Measurements from ENCODE around the gene LBR.

Gene LBR

DNA sequence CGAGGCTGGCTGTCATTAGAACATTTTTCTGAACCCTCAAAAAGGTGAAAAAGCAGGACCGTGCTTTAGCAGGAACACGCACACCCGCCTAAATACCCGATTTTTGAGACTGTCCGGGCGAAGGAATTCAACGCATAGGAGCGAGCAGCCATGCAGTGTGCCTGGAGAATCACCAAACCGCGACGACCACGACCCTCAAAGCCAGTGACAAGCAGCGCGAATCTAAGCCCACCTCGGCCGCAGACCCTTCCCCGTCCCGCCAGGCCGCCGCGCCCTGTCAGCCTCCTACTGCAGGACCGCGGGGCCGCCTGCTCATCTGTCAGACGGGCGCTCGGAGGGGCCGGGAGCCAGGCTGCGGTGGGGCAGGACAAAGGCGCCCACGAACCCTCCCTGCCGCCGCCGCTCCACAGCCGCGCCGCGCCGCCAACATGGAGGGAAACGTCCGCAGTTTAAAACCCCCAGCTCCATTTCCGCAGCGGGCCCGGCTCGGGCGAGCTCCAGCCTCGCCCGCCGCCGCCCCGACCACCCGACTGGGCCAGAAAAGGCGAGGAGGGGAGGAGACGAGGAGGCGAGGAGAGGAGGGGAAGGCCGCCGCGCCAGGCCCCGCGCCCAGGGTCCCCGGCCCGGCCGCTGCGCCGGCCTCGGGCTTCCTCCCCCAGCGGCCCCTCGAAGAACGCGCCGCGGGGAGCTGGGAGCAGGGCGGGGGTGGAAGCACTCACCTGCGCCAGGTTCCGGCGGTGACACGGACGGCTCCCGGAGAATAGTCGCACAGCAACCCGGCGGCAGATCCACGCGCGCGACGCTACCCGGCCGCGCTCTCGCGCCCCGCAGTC, at the start of gene LBR:
Gene LBR (minus strand): TSS at position 804 of the 833 bp plus-strand sequence. CDS start 3,963 bp downstream, outside the sequence.
- Histone ChIP-seq H2AFZ (ENCODE audit: low read depth, low read length, severe bottlenecking) (peak within 1 kb of the TSS; percentile 23), H3F3A (ENCODE audit: insufficient read depth) (peaks cover 22% of the 10 kb centered on the region), H3K79me2 (ENCODE audit: insufficient read depth, low read length) (peaks cover 54% of the 10 kb centered on the region), H3K4me2 (ENCODE audit: low read depth, low read length, poor library complexity, severe bottlenecking) (peak within 1 kb of the TSS; percentile 95), H3K9me3 (ENCODE audit: insufficient read depth, low read length) (no peaks in the 10 kb centered on the region), H3K27me3 (ENCODE audit: low read length) (no peaks in the 10 kb centered on the region), H4K20me1 (ENCODE audit: low read depth, low read length) (peaks cover 33% of the 10 kb centered on the region), H3K36me3 (ENCODE audit: low read length) (peaks cover 11% of the 10 kb centered on the region), H3K27ac (ENCODE audit: low read depth, low read length) (peak within 1 kb of the TSS; percentile 86), H3K9me2 (replicated peaks; ENCODE audit: insufficient read depth, low read length) (no peaks in the 10 kb centered on the region), H3K9ac (ENCODE audit: low read length) (peak within 1 kb of the TSS; percentile 93), H3K4me3 (ENCODE audit: insufficient read depth, low read length, poor library complexity, severe bottlenecking) (peak within 1 kb of the TSS; percentile 76)
- TF ChIP-seq CTCF (IDR thresholded peaks at IDR 0.05; ENCODE audit: insufficient read depth, low read length, poor library complexity, severe bottlenecking) (no peak), EZH2phosphoT487 (conservative IDR thresholded peaks at IDR 0.05; ENCODE audit: low read length) (no peak)

DNA sequence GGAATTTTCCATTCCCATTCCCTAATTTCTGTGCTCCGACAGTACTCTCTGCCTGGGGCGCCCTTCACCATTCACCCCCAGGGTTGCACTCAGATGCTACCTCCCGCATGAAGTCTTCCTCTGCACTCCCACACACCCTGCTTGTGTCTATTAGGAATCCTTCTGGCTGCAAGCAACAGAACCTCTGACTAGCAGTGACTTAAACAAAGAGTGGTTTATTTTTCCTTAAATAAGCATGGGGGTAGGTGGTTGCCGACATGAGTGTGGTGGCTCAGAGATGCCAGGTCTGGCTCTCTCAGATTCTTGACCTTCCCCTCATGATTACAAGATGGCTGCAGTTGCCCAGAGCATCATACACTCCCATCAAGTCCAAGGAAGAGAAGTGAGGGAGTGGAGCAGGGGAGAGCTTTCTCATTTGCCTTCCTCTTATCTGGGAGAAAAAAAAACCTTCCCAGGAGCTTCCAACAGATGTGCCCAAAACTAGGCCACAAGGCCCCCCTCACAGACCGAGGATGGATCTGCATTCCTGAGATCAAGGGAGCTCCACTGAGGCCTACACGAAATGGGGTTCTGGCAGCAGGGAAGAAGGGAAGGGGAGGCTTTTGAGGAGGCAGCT, 49.6 kb upstream of the LBR start:
- Histone ChIP-seq H3K36me3 (ENCODE audit: low read length) (no peaks in the 10 kb centered on the region), H3K79me2 (ENCODE audit: insufficient read depth, low read length) (no peaks in the 10 kb centered on the region), H3K9me2 (replicated peaks; ENCODE audit: insufficient read depth, low read length) (no peaks in the 10 kb centered on the region), H3K9me3 (ENCODE audit: insufficient read depth, low read length) (no peaks in the 10 kb centered on the region), H3K27ac (ENCODE audit: low read depth, low read length) (no peak overlapping the region), H3K27me3 (ENCODE audit: low read length) (no peaks in the 10 kb centered on the region), H3K4me2 (ENCODE audit: low read depth, low read length, poor library complexity, severe bottlenecking) (no peak overlapping the region), H3K4me3 (ENCODE audit: insufficient read depth, low read length, poor library complexity, severe bottlenecking) (no peak overlapping the region), H3F3A (ENCODE audit: insufficient read depth) (peaks cover 16% of the 10 kb centered on the region; the same call in 1 of the 2 replicates), H2AFZ (ENCODE audit: low read depth, low read length, severe bottlenecking) (no peak overlapping the region), H3K9ac (ENCODE audit: low read length) (no peak overlapping the region), H4K20me1 (ENCODE audit: low read depth, low read length) (no peaks in the 10 kb centered on the region)
- TF ChIP-seq EZH2phosphoT487 (conservative IDR thresholded peaks at IDR 0.05; ENCODE audit: low read length) (no peak), CTCF (IDR thresholded peaks at IDR 0.05; ENCODE audit: insufficient read depth, low read length, poor library complexity, severe bottlenecking) (no peak)

- no peak overlapping the region for H3K9ac ChIP-seq (ENCODE audit: low read length)
- no peaks in the 10 kb centered on the region for H3K9me2 ChIP-seq (replicated peaks; ENCODE audit: insufficient read depth, low read length)
- H3K27me3 ChIP-seq (ENCODE audit: low read length) = no peaks in the 10 kb centered on the region
- no peaks in the 10 kb centered on the region for H3K36me3 ChIP-seq (ENCODE audit: low read length)
- H3F3A ChIP-seq (ENCODE audit: insufficient read depth) = peaks cover 10% of the 10 kb centered on the region; the same call in 1 of the 2 replicates
- no peaks in the 10 kb centered on the region for H3K9me3 ChIP-seq (ENCODE audit: insufficient read depth, low read length)
- H3K4me3 ChIP-seq (ENCODE audit: insufficient read depth, low read length, poor library complexity, severe bottlenecking) = no peak overlapping the region
- H4K20me1 ChIP-seq (ENCODE audit: low read depth, low read length) = no peaks in the 10 kb centered on the region
- H2AFZ ChIP-seq (ENCODE audit: low read depth, low read length, severe bottlenecking) = no peak overlapping the region
- H3K27ac ChIP-seq (ENCODE audit: low read depth, low read length) = no peak overlapping the region
- H3K4me2 ChIP-seq (ENCODE audit: low read depth, low read length, poor library complexity, severe bottlenecking) = no peak overlapping the region
- TF ChIP-seq EZH2phosphoT487 (conservative IDR thresholded peaks at IDR 0.05; ENCODE audit: low read length) (no peak), CTCF (IDR thresholded peaks at IDR 0.05; ENCODE audit: insufficient read depth, low read length, poor library complexity, severe bottlenecking) (no peak)
- no peaks in the 10 kb centered on the region for H3K79me2 ChIP-seq (ENCODE audit: insufficient read depth, low read length)
These were observed 48.7 kb upstream of the LBR start for GRCh38 chr1:225476538-225476988.
